GM18526 (cell line): ENCODE data around the gene MYO15B.

Experiments used
- POLR2A ChIP-seq: IDR thresholded peaks from 3 replicates; pipeline ENCODE4 v1.6.1; 2011; ENCODE audit not compliant: insufficient read length; ENCODE audit errors: extremely low read depth

Gene MYO15B

DNA sequence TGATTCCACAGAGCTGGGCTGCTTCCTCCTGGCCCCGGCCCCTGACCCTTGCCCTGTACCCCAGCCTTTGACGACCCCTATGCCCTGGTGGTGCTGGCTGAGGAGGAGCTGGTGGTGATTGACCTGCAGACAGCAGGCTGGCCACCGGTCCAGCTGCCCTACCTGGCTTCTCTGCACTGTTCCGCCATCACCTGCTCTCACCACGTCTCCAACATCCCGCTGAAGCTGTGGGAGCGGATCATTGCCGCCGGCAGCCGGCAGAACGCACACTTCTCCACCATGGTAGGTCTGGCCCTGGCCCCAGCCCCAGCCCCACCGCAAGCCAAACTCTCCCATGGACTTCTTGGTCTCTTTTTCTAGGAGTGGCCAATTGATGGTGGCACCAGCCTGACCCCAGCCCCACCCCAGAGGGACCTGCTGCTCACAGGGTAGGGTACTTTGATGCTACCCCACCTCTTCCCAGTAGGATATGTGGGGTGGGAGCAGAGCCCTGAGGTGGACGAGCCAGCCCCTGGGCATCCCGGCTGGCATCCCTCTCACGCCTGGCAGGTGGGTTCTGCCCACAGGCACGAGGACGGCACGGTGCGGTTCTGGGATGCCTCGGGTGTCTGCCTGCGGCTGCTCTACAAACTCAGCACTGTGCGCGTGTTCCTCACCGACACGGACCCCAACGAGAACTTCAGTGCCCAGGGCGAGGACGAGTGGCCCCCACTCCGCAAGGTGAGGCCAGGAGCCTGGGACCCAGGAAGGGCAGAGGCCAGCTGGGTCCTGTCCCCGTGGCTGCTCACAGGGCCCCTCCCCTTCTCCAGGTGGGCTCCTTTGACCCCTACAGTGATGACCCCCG, 19.0 kb upstream of the MYO15B start:
- no peak for TF ChIP-seq POLR2A

DNA sequence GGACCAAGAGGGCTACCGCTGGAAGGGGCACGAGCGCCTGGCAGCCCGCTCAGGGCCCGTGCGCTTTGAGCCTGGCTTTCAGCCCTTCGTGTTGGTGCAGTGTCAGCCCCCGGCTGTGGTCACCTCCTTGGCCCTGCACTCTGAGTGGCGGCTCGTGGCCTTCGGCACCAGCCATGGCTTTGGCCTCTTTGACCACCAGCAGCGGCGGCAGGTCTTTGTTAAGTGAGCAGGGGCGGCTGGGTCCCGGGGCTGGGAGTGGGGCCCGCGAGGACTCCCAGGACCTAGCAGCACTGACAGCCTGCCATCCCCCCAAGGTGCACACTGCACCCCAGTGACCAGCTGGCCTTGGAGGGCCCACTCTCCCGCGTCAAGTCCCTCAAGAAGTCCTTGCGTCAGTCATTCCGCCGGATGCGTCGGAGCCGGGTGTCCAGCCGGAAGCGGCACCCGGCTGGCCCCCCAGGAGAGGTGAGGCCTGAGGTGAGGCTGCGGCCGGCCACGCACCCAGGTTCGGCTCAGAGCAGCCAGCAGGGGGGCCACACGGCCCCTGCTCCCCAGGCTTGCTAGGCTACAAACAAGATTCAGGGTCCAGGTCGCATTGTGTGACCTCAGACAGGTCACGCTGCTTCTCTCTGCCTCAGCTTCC, 17.4 kb upstream of the MYO15B start:
- no peak for TF ChIP-seq POLR2A

DNA sequence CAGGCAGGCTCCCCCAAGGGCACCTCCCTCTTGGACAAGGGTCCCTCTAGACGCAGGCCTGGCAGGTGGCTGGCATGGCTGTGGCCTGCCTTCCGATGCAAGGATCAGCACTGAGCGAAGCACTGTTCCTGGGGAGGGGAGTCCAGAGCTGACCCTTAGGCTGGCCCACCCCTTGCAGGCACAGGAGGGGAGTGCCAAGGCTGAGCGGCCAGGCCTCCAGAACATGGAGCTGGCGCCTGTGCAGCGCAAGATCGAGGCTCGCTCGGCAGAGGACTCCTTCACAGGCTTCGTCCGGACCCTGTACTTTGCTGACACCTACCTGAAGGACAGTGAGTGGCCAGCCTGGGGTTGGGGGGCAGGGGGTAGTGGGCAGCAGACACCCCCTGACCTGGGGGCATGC, 16.8 kb upstream of the MYO15B start:
- TF ChIP-seq POLR2A: no peak

DNA sequence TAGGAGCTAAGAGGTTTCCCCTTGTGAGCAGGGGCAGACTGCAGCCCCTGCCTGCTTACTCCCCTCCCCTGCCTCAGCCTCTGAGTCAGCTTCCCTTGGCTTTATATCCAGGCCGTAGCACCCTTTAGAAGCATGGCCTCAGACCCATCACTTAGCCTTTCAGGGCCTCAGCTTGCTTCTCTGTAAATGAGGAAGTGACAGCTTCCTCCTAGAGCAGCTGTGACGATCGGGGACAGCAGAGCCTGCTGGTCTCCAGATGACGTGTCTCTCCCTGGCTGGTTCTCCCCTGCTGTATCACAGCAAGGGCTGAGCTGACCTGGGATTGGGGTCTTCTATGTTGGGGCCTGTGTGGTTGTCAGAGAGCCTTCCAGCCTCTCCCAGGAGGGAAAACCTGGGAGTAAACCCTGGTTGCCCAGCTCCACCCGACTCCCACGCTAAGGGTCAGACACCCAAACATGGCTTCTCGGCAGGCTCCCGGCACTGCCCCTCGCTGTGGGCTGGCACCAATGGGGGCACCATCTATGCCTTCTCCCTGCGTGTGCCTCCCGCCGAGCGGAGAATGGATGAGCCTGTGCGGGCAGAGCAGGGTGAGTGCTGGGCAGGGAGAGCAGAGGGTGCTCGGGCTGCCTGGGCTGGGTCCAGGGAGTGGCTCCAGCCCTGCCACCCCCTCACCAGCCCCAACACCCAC, 16.3 kb upstream of the MYO15B start:
- no peak for TF ChIP-seq POLR2A

DNA sequence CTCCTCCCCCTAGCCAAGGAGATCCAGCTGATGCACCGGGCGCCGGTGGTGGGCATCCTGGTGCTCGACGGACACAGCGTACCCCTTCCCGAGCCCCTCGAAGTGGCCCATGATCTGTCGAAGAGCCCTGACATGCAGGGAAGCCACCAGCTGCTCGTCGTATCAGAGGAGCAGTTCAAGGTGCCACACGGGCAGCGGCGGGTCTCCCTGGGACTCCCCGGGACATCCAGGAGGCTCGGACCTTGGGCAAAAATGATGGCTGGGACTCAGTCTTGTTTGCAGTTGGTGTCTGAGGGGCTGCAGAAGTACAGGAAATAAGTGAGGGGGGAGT, 15.8 kb upstream of the MYO15B start:
- no peak for TF ChIP-seq POLR2A

DNA sequence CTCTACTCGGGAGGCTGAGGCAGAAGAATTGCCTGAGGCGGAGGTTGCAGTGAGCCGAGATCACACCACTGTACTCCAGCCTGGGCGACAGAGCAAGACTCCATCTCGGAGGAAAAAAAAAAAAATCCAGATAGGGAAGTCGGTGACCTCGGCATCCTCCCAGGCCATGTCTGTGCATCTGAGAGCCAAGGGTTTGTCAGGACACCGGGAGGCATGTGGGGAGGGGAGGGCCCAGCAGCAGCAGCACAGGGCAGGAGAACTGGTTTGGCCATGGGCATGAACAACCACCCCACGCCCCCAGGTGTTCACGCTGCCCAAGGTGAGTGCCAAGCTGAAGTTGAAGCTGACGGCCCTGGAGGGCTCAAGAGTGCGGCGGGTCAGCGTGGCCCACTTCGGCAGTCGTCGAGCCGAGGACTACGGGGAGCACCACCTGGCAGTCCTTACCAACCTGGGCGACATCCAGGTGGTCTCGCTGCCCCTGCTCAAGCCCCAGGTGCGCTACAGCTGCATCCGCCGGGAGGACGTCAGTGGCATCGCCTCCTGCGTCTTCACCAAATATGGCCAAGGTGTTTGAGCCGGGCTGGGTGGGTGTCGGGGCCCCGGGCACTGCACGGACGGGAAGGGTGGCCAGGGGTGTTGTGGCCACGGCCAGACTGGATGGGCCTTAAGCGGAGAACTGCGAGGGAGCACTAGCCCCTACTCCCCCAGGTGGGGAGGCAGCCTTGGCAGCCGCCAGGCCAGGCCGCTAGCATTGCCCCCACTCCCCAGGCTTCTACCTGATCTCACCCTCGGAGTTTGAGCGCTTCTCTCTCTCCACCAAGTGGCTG, 14.7 kb upstream of the MYO15B start:
- TF ChIP-seq POLR2A: no peak

DNA sequence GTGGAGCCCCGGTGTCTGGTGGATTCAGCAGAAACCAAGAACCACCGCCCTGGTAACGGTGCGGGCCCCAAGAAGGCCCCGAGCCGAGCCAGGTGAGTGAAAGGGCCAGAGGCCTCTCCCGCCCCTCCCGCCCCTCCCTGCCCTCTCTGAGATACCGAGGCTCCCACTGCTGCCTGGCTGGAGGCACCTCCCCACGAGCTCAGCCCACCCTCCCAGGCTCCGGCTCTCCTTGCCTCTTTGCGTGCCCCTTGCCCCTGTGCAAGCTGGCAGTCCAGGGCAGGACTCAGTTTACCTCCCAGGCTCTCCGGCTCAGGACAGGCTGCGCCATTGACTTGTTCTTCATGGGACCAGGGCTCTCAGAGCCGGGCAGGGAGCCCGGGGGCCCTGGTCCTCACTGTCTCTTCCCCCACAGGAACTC, 14.1 kb upstream of the MYO15B start:
- TF ChIP-seq POLR2A: no peak

DNA sequence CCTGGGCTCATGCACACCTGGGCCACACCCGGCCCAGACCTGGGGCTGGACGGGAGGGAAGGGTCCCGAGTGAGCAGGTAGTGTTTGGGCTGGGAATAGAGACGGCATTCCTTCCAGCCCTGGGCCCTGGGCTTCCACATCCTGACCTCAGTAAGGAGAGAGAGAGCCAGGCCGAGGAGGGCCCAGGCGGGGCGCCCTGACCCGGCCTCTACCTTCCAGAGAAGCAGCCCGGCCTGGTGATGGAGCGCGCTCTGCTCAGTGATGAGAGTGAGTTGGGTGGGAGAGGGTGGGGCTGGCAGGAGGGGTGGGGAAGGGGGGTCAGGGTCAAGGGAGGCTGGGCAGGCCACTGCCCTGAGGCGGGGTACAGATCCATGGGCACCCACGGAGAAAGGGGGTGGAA, 13.6 kb upstream of the MYO15B start:
- no peak for TF ChIP-seq POLR2A

DNA sequence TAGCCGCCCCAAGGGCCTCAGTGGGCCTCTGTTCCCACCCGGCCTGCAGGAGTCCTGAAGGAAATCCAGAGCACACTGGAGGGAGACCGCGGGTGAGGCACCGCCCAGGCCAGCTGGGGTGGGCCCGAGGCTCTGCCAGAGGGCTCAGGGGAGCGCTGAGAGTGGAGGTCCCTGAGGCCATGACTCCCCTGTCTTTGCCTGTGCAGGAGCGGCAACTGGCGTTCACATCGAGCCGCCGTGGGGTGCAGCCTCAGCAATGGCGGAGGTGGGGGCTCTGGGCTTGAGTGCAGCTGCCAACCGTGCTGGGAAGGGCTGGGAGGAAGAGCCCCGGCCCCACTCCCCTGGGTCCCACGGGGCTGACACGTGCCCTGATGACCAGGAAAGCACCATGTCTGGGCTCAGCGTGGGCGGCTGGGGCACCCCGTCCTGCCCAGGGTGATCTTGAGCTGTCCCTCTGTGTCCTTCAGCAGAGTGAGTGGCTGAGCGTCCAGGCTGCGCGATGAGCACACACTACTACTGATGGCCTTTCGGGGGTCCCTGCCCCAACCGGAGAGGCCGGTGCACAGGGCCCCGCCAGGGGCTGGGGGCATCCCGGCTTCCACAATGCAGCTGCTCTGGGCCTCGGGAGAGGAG, 13.1 kb upstream of the MYO15B start:
- no peak for TF ChIP-seq POLR2A

DNA sequence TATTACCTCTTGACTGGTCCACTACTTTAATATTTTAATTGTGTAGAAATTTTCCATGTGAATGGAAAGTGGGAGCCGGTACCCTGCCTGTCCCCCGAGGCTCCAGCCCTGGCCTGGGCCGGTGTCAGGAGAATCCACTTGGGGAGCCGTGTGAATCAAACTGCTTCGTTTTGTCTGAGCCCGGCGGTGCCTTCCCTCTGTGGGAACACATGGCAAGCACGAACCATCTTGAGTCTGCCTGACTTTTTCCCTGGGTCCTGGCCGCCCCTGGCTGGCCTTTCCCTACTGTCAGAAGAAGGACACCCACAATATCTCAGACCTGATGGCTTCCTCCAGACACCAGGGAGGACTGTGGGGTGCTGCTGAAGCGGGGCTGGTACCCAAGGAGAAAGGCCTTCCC, 12.4 kb upstream of the MYO15B start:
- no peak for TF ChIP-seq POLR2A

DNA sequence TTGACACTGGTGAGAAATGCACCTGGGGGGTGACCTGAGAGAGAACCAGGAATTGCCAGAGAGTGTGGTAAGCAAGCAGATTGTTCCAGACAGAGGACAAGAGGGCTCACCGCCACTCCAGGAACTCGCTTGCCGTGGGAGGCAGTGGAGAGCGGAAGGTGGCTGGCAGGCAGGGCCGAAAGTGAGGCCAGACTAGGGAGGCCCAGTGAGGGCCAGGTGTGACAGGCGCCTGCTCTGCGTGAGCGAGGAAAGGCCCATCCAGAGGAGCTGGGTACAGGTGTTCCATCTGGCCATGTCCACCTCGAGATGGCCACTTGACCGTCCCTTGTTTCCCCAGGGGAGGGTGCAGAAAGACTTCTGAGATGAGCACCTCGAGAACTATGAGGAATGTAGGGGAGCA, 11.9 kb upstream of the MYO15B start:
- TF ChIP-seq POLR2A: no peak

DNA sequence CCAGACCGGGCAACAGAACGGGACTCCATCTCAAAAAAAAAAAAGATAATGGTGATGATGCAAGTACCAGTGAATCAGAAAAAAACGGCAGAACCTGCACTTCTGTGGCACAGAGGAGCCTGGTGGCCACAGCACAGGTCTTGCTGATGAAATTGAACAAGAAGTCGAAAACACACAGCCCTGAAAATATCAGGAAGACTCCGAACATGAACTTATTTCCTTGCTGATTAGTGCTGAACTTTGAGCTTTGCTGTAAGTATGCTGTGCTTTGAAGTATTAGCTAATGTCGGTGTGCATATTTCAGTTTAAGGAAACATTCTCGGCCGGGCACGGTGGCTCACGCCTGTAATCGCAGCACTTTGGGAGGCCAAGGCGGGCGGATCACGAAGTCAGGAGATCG, 10.9 kb upstream of the MYO15B start:
- TF ChIP-seq POLR2A: no peak

DNA sequence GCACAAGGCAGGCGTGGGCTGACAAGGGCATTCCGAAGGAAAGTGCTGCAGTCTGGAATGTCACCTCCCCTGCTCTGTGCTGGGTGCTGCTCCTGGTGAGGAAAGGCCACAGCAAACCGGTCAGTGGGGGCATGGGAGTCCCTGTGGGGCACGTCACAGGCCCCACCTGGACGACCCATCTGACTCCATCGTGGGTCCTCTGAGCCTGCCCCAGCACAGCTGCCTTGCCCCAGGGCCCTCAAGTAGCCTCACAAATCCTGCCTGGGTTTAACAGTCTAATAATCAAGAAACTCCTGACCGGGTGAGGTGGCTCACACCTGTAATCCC, 2.8 kb upstream of the MYO15B start:
- no peak for TF ChIP-seq POLR2A

DNA sequence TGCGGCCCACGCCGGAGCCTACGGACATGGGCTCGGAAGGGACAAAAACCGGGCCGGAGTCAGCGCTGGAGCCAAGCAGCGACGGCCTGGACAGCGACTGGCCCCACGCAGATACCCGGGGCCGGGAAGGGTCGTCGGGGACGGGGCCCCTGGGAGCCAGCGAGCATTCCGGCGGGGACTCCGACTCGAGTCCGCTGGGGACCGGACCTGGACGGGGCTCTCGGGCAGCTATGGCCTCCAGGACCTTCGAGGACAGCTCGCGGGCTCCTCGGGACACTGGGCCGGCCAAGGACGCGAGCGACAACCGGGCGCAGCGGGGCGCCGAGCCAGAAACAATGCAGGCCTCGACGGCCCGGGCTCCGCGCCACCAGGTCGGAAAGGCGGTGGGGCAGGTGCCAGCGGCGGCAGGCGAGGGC, 1.0 kb downstream of the MYO15B start:
- TF ChIP-seq POLR2A: no peak

DNA sequence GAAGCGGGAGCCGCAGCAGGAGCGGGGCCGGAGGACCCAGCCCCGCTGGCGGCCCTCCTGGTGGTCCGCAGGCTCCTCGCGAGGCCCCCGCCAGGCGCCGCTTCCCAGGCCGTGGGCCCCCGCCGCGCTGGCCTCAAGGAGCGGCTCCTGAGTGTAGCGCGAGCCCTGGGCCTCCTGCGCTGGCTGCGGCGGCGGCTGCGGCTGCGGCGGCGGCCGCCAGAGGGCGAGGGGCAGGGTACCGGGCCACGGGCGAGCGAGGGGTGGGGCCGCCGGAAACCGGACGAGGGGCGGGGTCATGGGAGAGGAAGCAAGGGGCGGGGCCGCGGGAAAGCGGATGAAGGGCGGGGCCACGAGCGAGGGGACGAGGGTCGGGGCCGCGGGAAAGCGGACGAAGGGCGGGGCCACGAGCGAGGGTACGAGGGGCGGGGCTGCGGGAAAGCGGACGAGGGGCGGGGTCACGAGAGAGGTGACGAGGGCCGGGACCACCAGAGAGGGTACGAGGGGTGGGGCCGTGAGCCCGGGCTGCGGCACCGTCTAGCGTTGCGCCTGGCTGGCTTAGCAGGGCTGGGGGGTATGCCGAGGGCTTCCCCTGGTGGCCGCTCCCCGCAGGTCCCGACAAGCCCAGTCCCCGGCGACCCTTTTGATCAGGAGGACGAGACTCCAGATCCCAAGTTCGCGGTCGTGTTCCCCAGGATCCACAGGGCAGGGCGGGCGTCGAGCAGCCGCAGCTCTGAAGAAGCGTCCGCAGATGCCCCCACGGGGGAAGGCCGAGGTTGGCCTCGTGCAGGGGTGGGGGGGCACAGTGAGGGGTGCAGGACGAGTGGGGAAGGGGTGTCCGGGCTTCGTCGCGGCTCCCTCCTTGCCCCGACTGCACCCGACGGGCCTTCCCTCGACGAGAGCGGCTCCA, 1.7 kb downstream of the MYO15B start:
- TF ChIP-seq POLR2A: no peak

DNA sequence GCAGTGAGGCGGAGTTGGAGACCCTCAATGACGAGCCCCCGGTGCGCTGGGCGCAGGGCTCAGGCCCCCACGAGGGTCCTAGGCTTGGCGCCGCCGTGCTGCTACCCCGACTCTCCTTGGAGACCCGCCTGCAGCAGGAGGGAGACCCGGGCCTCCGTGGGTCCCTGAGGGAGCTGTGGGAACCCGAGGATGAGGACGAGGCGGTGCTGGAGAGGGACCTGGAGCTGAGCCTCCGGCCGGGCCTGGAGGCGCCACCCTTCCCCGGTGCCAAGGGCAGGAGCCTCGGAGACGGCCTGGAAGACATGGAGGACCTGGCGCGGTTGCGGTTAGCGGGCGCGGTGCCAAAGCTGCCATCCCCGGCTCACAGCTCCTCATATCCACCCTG, 2.3 kb downstream of the MYO15B start:
- no peak for TF ChIP-seq POLR2A
